GM23338 (cell line): ENCODE results near the gene CNNM3. TPM values are rescaled to one million over a fixed set of nuclear protein-coding genes. Genes with fewer than 3 reads are reported as not detected.

Experiments
- ATAC-seq: fragments of 200-7000 bp; cut with Tn5 transposase; 3 replicates; pipeline ENCODE4 v1.9.1; 2020
- DNase-seq: peaks from one replicate; pipeline ENCODE4 v3.0.0-alpha.2; 2015; ENCODE audit warnings: low spot score
- H2AFZ ChIP-seq: fragments of 200-600 bp; sonication (generic); 2 replicates; pipeline ENCODE4 v1.8.0; 2016; ENCODE audit warnings: antibody characterized with exemption, mild to moderate bottlenecking, moderate library complexity
- H3F3A ChIP-seq: fragments of 200-600 bp; sonication (generic); replicated peaks from 2 replicates; pipeline ENCODE4 v1.8.0; 2017; ENCODE audit warnings: antibody characterized with exemption, mixed run types, low read depth
- H3K27ac ChIP-seq: fragments of 200-600 bp; sonication (generic); 2 replicates; pipeline ENCODE4 v1.6.1; 2016; ENCODE audit warnings: low read depth
- H3K27me3 ChIP-seq: fragments of 200-600 bp; sonication (generic); 2 replicates; pipeline ENCODE4 v1.8.0; 2016; ENCODE audit warnings: mild to moderate bottlenecking, mixed run types, moderate library complexity; ENCODE audit not compliant: insufficient read depth
- H3K36me3 ChIP-seq: fragments of 200-600 bp; sonication (generic); 2 replicates; pipeline ENCODE4 v1.8.0; 2016; ENCODE audit warnings: mild to moderate bottlenecking; ENCODE audit not compliant: insufficient read depth
- H3K4me1 ChIP-seq: fragments of 200-600 bp; sonication (generic); 2 replicates; pipeline ENCODE4 v1.8.0; 2016; ENCODE audit warnings: mild to moderate bottlenecking, moderate library complexity; ENCODE audit not compliant: insufficient read depth
- H3K4me2 ChIP-seq: fragments of 200-600 bp; sonication (generic); 2 replicates; pipeline ENCODE4 v1.7.1; 2017; ENCODE audit warnings: mixed run types
- H3K4me3 ChIP-seq: fragments of 200-600 bp; sonication (generic); 2 replicates; pipeline ENCODE4 v1.6.1; 2016; ENCODE audit warnings: mixed run types
- H3K79me2 ChIP-seq: fragments of 200-600 bp; sonication (generic); replicated peaks from 2 replicates; pipeline ENCODE4 v1.8.0; 2017; ENCODE audit warnings: mild to moderate bottlenecking; ENCODE audit not compliant: insufficient read depth
- H3K9me2 ChIP-seq: fragments of 200-600 bp; sonication (generic); 2 replicates; pipeline ENCODE4 v1.8.0; 2017; ENCODE audit not compliant: insufficient read depth
- H4K20me1 ChIP-seq: fragments of 200-600 bp; sonication (generic); replicated peaks from 2 replicates; pipeline ENCODE4 v1.8.0; 2017; ENCODE audit warnings: mild to moderate bottlenecking; ENCODE audit not compliant: insufficient read depth
- H3K27ac Mint-ChIP-seq: 2 replicates; pipeline ENCODE4 v1.8.0; 2020; ENCODE audit warnings: inconsistent platforms, mild to moderate bottlenecking, moderate library complexity, mixed read lengths
- H3K27me3 Mint-ChIP-seq: 3 replicates; pipeline ENCODE4 v1.8.0; 2022; ENCODE audit warnings: low read depth, mild to moderate bottlenecking, moderate library complexity, mixed read lengths, inconsistent platforms; ENCODE audit not compliant: insufficient read depth, poor library complexity
- H3K36me3 Mint-ChIP-seq: 3 replicates; pipeline ENCODE4 v1.8.0; 2021; ENCODE audit warnings: low read depth, mild to moderate bottlenecking, inconsistent platforms, moderate library complexity, mixed read lengths
- H3K4me1 Mint-ChIP-seq: 3 replicates; pipeline ENCODE4 v1.8.0; 2020; ENCODE audit warnings: mild to moderate bottlenecking, inconsistent platforms, mixed read lengths
- H3K4me3 Mint-ChIP-seq: 3 replicates; pipeline ENCODE4 v1.8.0; 2021; ENCODE audit warnings: moderate library complexity, mild to moderate bottlenecking, inconsistent platforms, mixed read lengths
- H3K9me3 Mint-ChIP-seq: 3 replicates; pipeline ENCODE4 v1.8.0; 2020; ENCODE audit warnings: moderate library complexity, mild to moderate bottlenecking, inconsistent platforms, mixed read lengths
- EZH2 ChIP-seq: fragments of 200-600 bp; sonication (generic); IDR thresholded peaks from one replicate; pipeline ENCODE4 v1.8.0; 2017; ENCODE audit warnings: antibody characterized with exemption, mild to moderate bottlenecking, low read depth; ENCODE audit not compliant: unreplicated experiment
- JUNB ChIP-seq: IDR thresholded peaks from one replicate; pipeline ENCODE4 v1.6.1; 2016; ENCODE audit warnings: antibody characterized with exemption; ENCODE audit not compliant: unreplicated experiment
- NANOG ChIP-seq: IDR thresholded peaks from 2 replicates; pipeline ENCODE4 v1.6.1; 2016; ENCODE audit warnings: antibody characterized with exemption, borderline replicate concordance
- POLR2AphosphoS5 ChIP-seq: IDR thresholded peaks from 2 replicates; pipeline ENCODE4 v1.6.1; 2016; ENCODE audit warnings: antibody characterized with exemption, low read depth
- STAT1 ChIP-seq: IDR thresholded peaks from one replicate; pipeline ENCODE4 v1.6.1; 2016; ENCODE audit warnings: antibody characterized with exemption; ENCODE audit not compliant: unreplicated experiment
- ZNF114 ChIP-seq: fragments of 250-450 bp; sonication (Bioruptor Pico); IDR thresholded peaks from 2 replicates; pipeline ENCODE4 v1.5.0; 2020; ENCODE audit warnings: mild to moderate bottlenecking, moderate library complexity
- ZNF331 ChIP-seq: fragments of 250-450 bp; sonication (Bioruptor Pico); IDR thresholded peaks from 2 replicates; pipeline ENCODE4 v1.5.0; 2020; ENCODE audit warnings: low read depth, mild to moderate bottlenecking, moderate library complexity
- polyA plus RNA-seq: library from polyadenylated mRNA; unstranded; fragments of >200 nt; fragmentation: Nextera tagmentation; extraction: Ambion mirVana; gene quantifications from 2 replicates; pipeline ENCODE4 v1.2.1, GENCODE V29; 2016
- total RNA-seq: library from RNA; depleted of rRNA; stranded (reverse); fragments of >200 nt; shearing (Covaris generic); gene quantifications from 2 replicates; pipeline ENCODE4 v1.2.3, GENCODE V29; 2014
- TF ChIP-seq, protein P1 (sequence below): fragments of 250-450 bp; sonication (Bioruptor Pico); IDR thresholded peaks from 2 replicates; pipeline ENCODE4 v1.5.0; 2020; ENCODE audit warnings: mild to moderate bottlenecking, moderate library complexity
- TF ChIP-seq, protein P2 (sequence below), 2 experiments: fragments of 200-600 bp in 1 of 2; sonication (generic) in 1 of 2; conservative IDR thresholded peaks; 2 replicates each; pipeline versions ENCODE4 v1.5.1 to v1.6.1; 2016 to 2017; ENCODE audit warnings: antibody characterized with exemption in 2 of 2, low read depth in 2 of 2, mild to moderate bottlenecking in 2 of 2, moderate library complexity in 1 of 2
- TF ChIP-seq, protein P3 (sequence below): IDR thresholded peaks from 2 replicates; pipeline ENCODE4 v1.6.1; 2016; ENCODE audit warnings: antibody characterized with exemption

CNNM3 gene
- total and polyA plus RNA-seq, 2 experiments from 2014 or later, result 5.3 to 25.7 TPM

DNA sequence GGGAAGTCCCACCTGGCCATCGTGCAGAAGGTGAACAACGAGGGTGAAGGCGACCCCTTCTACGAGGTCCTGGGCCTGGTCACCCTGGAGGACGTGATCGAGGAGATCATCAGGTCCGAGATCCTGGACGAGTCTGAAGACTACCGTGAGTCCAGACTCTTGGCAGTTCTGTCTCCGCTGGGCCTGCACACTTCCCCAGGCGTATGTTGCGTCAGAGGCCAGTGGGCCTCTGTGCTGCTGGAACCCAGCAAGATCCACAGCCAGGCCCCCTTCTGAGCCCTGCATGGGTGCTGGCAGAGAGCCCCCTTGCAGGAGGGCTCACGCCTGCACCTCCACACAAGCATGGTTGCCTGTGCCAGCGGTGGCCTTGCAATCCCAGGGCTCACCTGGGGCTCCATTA lies 9.0 kb downstream of the CNNM3 start (continued):
- TF ChIP-seq, protein P1, sequence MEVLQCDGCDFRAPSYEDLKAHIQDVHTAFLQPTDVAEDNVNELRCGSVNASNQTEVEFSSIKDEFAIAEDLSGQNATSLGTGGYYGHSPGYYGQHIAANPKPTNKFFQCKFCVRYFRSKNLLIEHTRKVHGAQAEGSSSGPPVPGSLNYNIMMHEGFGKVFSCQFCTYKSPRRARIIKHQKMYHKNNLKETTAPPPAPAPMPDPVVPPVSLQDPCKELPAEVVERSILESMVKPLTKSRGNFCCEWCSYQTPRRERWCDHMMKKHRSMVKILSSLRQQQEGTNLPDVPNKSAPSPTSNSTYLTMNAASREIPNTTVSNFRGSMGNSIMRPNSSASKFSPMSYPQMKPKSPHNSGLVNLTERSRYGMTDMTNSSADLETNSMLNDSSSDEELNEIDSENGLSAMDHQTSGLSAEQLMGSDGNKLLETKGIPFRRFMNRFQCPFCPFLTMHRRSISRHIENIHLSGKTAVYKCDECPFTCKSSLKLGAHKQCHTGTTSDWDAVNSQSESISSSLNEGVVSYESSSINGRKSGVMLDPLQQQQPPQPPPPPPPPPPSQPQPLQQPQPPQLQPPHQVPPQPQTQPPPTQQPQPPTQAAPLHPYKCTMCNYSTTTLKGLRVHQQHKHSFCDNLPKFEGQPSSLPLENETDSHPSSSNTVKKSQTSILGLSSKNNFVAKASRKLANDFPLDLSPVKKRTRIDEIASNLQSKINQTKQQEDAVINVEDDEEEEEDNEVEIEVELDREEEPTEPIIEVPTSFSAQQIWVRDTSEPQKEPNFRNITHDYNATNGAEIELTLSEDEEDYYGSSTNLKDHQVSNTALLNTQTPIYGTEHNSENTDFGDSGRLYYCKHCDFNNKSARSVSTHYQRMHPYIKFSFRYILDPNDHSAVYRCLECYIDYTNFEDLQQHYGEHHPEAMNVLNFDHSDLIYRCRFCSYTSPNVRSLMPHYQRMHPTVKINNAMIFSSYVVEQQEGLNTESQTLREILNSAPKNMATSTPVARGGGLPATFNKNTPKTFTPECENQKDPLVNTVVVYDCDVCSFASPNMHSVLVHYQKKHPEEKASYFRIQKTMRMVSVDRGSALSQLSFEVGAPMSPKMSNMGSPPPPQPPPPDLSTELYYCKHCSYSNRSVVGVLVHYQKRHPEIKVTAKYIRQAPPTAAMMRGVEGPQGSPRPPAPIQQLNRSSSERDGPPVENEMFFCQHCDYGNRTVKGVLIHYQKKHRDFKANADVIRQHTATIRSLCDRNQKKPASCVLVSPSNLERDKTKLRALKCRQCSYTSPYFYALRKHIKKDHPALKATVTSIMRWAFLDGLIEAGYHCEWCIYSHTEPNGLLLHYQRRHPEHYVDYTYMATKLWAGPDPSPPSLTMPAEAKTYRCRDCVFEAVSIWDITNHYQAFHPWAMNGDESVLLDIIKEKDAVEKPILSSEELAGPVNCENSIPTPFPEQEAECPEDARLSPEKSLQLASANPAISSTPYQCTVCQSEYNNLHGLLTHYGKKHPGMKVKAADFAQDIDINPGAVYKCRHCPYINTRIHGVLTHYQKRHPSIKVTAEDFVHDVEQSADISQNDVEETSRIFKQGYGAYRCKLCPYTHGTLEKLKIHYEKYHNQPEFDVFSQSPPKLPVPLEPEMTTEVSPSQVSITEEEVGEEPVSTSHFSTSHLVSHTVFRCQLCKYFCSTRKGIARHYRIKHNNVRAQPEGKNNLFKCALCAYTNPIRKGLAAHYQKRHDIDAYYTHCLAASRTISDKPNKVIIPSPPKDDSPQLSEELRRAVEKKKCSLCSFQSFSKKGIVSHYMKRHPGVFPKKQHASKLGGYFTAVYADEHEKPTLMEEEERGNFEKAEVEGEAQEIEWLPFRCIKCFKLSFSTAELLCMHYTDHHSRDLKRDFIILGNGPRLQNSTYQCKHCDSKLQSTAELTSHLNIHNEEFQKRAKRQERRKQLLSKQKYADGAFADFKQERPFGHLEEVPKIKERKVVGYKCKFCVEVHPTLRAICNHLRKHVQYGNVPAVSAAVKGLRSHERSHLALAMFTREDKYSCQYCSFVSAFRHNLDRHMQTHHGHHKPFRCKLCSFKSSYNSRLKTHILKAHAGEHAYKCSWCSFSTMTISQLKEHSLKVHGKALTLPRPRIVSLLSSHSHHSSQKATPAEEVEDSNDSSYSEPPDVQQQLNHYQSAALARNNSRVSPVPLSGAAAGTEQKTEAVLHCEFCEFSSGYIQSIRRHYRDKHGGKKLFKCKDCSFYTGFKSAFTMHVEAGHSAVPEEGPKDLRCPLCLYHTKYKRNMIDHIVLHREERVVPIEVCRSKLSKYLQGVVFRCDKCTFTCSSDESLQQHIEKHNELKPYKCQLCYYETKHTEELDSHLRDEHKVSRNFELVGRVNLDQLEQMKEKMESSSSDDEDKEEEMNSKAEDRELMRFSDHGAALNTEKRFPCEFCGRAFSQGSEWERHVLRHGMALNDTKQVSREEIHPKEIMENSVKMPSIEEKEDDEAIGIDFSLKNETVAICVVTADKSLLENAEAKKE (CRISPR knock-in tag), result no peak
- no peak for TF ChIP-seq STAT1

DNA sequence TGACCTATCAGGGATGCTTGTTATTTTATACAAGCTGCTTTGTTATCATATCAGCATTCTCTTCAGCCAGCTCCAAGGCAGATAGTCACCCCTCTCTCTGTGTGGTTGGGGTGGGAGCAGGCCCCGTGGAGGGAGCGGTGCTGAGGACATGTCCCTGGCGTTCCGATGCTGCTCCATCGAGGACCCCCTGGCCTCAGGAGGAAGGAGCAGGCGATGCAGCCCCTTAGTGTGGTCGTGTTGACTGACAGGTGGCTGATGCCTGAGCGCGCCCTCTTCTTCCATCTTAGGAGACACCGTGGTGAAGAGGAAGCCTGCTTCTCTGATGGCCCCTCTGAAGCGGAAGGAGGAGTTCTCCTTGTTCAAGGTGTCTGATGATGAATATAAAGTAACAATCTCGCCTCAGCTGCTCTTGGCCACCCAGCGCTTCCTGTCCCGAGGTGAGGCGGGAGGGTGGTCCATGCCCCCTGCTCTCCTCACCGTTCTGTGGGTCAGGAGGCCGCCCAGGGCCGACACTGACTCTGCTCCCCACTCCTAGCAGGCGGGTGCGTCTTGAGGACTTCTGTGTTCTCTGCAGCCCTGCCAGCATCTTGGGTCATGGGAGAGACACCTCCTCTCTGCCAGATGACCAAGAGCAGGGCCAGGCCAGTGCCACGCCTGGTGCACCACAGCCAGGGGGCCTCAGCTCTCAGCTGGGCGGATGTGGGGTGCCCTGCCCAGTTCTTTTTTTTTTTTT lies 10.6 kb downstream of the CNNM3 start:
- peaks cover 2% of the 10 kb centered on the region; the same call in 2 of the 3 replicates for H3K4me1 Mint-ChIP-seq
- Histone ChIP-seq H3K36me3 (peaks cover 16% of the 10 kb centered on the region; the same call in 1 of the 2 replicates), H3K4me3 (no peak overlapping the region), H3K79me2 (peaks cover 30% of the 10 kb centered on the region), H3K27ac (no peak overlapping the region), H3K4me2 (no peak overlapping the region), H3K27me3 (no peaks in the 10 kb centered on the region), H2AFZ (no peak overlapping the region), H3F3A (peaks cover 6% of the 10 kb centered on the region; the same call in 1 of the 2 replicates), H4K20me1 (peaks cover 15% of the 10 kb centered on the region; the same call in 1 of the 2 replicates), H3K4me1 (no peaks in the 10 kb centered on the region), H3K9me2 (no peaks in the 10 kb centered on the region)
- H3K4me3 Mint-ChIP-seq, result no peak overlapping the region
- no peak for DNase-seq
- H3K9me3 Mint-ChIP-seq, result no peaks in the 10 kb centered on the region
- H3K27me3 Mint-ChIP-seq, result peaks cover 3% of the 10 kb centered on the region
- H3K27ac Mint-ChIP-seq, result no peak overlapping the region
- no peak for ATAC-seq
- peaks cover 71% of the 10 kb centered on the region for H3K36me3 Mint-ChIP-seq
- TF ChIP-seq JUNB (no peak), ZNF114 (CRISPR knock-in tag) (no peak), EZH2 (no peak), STAT1 (no peak), POLR2AphosphoS5 (no peak), NANOG (no peak), ZNF331 (CRISPR knock-in tag) (no peak)
- TF ChIP-seq, protein P2, sequence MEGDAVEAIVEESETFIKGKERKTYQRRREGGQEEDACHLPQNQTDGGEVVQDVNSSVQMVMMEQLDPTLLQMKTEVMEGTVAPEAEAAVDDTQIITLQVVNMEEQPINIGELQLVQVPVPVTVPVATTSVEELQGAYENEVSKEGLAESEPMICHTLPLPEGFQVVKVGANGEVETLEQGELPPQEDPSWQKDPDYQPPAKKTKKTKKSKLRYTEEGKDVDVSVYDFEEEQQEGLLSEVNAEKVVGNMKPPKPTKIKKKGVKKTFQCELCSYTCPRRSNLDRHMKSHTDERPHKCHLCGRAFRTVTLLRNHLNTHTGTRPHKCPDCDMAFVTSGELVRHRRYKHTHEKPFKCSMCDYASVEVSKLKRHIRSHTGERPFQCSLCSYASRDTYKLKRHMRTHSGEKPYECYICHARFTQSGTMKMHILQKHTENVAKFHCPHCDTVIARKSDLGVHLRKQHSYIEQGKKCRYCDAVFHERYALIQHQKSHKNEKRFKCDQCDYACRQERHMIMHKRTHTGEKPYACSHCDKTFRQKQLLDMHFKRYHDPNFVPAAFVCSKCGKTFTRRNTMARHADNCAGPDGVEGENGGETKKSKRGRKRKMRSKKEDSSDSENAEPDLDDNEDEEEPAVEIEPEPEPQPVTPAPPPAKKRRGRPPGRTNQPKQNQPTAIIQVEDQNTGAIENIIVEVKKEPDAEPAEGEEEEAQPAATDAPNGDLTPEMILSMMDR (conservative IDR thresholded peaks at IDR 0.05; ENCODE audit: low read depth in 2 of 2), result no peak
- TF ChIP-seq, protein P3, sequence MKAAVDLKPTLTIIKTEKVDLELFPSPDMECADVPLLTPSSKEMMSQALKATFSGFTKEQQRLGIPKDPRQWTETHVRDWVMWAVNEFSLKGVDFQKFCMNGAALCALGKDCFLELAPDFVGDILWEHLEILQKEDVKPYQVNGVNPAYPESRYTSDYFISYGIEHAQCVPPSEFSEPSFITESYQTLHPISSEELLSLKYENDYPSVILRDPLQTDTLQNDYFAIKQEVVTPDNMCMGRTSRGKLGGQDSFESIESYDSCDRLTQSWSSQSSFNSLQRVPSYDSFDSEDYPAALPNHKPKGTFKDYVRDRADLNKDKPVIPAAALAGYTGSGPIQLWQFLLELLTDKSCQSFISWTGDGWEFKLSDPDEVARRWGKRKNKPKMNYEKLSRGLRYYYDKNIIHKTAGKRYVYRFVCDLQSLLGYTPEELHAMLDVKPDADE, result no peak
